Endothelial cell of umbilical vein (primary cell): ENCODE data around the gene OSGIN1. TPM values are rescaled to one million over a fixed set of nuclear protein-coding genes. Genes with fewer than 3 reads are reported as not detected.

Source experiments
- BruUV-seq: library from RNA; stranded (reverse); fragments of 400-500 nt; replicated peaks from 2 replicates; lab custom pipeline; 2021; lab: Mats Ljungman, UMichigan
- CTCF ChIA-PET: fragments of 300-600, 350-600 bp; sonication (Branson Sonifier 250); formaldehyde crosslinking; loops from one replicate; lab custom pipeline; 2021; ENCODE audit warnings: antibody characterized with exemption, inconsistent platforms; lab: Charles Lee
- POLR2A ChIA-PET: fragments of 300-600, 350-600 bp; sonication (Branson Sonifier 250); formaldehyde crosslinking; loops from one replicate; lab custom pipeline; 2021; ENCODE audit warnings: antibody characterized with exemption, inconsistent platforms; lab: Charles Lee
- DNase-seq: peaks from one replicate; pipeline ENCODE4 v3.0.0-alpha.2; 2011; ENCODE audit warnings: low read depth, low spot score
- FAIRE-seq: peaks from 2 replicates; lab custom pipeline; 2011; peaks lifted over from hg19 to GRCh38; lab: Jason Lieb, UNC
- H2AFZ ChIP-seq: 2 replicates; pipeline ENCODE4 v1.6.0; 2012; ENCODE audit warnings: low read depth, low read length, control low read depth, inconsistent platforms
- H3K27ac ChIP-seq: 2 replicates; pipeline ENCODE4 v1.5.1; 2011; ENCODE audit warnings: low read depth, mild to moderate bottlenecking, control low read depth, low read length, moderate library complexity; ENCODE audit not compliant: insufficient read depth
- H3K27me3 ChIP-seq, 2 experiments: 2 replicates each; pipeline versions ENCODE4 v1.6.0 to v1.6.1; 2011; ENCODE audit warnings: low read length in 2 of 2, mixed read lengths in 1 of 2; ENCODE audit not compliant: control insufficient read depth in 2 of 2, insufficient read depth in 2 of 2
- H3K36me3 ChIP-seq, 2 experiments: 2 replicates in 1 of 2; 3 replicates in 1 of 2; pipeline ENCODE4 v1.5.1; 2011; ENCODE audit warnings: low read length in 2 of 2, mild to moderate bottlenecking in 1 of 2, moderate library complexity in 1 of 2; ENCODE audit not compliant: control insufficient read depth in 2 of 2, insufficient read depth in 2 of 2; ENCODE audit errors: extremely low read depth in 1 of 2
- H3K4me1 ChIP-seq: 3 replicates; pipeline ENCODE4 v1.5.1; 2011; ENCODE audit warnings: mild to moderate bottlenecking, low read length; ENCODE audit not compliant: control insufficient read depth, insufficient read depth; ENCODE audit errors: extremely low read depth
- H3K4me2 ChIP-seq: 2 replicates; pipeline ENCODE4 v1.6.1; 2011; ENCODE audit warnings: low read length, control low read depth, mixed read lengths; ENCODE audit not compliant: insufficient read depth
- H3K4me3 ChIP-seq, 3 experiments: fragments of 200-600 bp in 1 of 3; sonication (generic), shearing (Covaris generic) in 1 of 3; replicated peaks in 1 of 3; 2 replicates each; pipeline ENCODE4 v1.5.1; 2011 to 2016; ENCODE audit warnings: control low read depth in 3 of 3, low read length in 3 of 3, mild to moderate bottlenecking in 2 of 3, inconsistent platforms in 1 of 3, low read depth in 1 of 3, moderate library complexity in 1 of 3; ENCODE audit not compliant: insufficient read depth in 1 of 3
- H3K79me2 ChIP-seq: 2 replicates; pipeline ENCODE4 v1.6.0; 2012; ENCODE audit warnings: low read length, inconsistent platforms; ENCODE audit not compliant: control insufficient read depth, insufficient read depth
- H3K9ac ChIP-seq: replicated peaks from 2 replicates; pipeline ENCODE3; 2011; ENCODE audit warnings: low read length, control low read depth; ENCODE audit not compliant: insufficient read depth; ENCODE audit errors: extremely low read depth
- H3K9me1 ChIP-seq: replicated peaks from 3 replicates; pipeline ENCODE4 v1.6.0; 2011; ENCODE audit warnings: mild to moderate bottlenecking, low read length; ENCODE audit not compliant: control insufficient read depth, insufficient read depth; ENCODE audit errors: extremely low read depth
- H3K9me3 ChIP-seq: replicated peaks from 2 replicates; pipeline ENCODE4 v1.5.1; 2012; ENCODE audit warnings: low read length, inconsistent platforms; ENCODE audit not compliant: control insufficient read depth, insufficient read depth
- H4K20me1 ChIP-seq: replicated peaks from 2 replicates; pipeline ENCODE3; 2011; ENCODE audit warnings: mild to moderate bottlenecking, low read length; ENCODE audit not compliant: control insufficient read depth, insufficient read depth; ENCODE audit errors: extremely low read depth
- EZH2 ChIP-seq: IDR thresholded peaks from 2 replicates; pipeline ENCODE4 v1.6.1; 2012; ENCODE audit warnings: borderline replicate concordance, low read depth, mild to moderate bottlenecking, moderate library complexity, low read length, inconsistent platforms; ENCODE audit not compliant: severe bottlenecking
- FOS ChIP-seq: IDR thresholded peaks from 2 replicates; pipeline ENCODE4 v1.6.1; 2011; ENCODE audit warnings: mild to moderate bottlenecking, low read length, moderate library complexity, borderline replicate concordance; ENCODE audit not compliant: insufficient read depth
- GATA2 ChIP-seq: IDR thresholded peaks from 2 replicates; pipeline ENCODE4 v1.7.0; 2011; ENCODE audit warnings: low read depth, mild to moderate bottlenecking, moderate library complexity, mixed read lengths, low read length; ENCODE audit not compliant: insufficient read length, insufficient read depth
- JUN ChIP-seq: IDR thresholded peaks from 2 replicates; pipeline ENCODE4 v1.6.1; 2011; ENCODE audit warnings: borderline replicate concordance, low read depth; ENCODE audit not compliant: insufficient read length, insufficient read depth
- MYC ChIP-seq: IDR thresholded peaks from one replicate; pipeline ENCODE4 v1.6.1; 2011; ENCODE audit warnings: mild to moderate bottlenecking, low read depth, low read length
- POLR2A ChIP-seq: IDR thresholded peaks from 2 replicates; pipeline ENCODE4 v1.6.1; 2012; ENCODE audit warnings: low read depth, mild to moderate bottlenecking, control low read depth, low read length
- POLR2AphosphoS5 ChIP-seq: IDR thresholded peaks from 2 replicates; pipeline ENCODE4 v1.6.1; 2012; ENCODE audit warnings: low read depth, mild to moderate bottlenecking, control low read depth, low read length, moderate library complexity; ENCODE audit not compliant: insufficient read depth
- dilution Hi-C: fragments of 300-500 bp; cut with MboI; formaldehyde crosslinking; loops from one replicate; pipeline ENCODE4 v1.15.0; 2019; ENCODE audit warnings: low sequenced_read_pairs; ENCODE audit not compliant: extremely low pct_ligation_motif_present
- intact Hi-C: fragments of 100-400 bp; cut with micrococcal nuclease; formaldehyde crosslinking; loops from one replicate; pipeline ENCODE4 v1.10.0; 2022
- polyA plus RNA-seq, 4 experiments: library from polyadenylated mRNA; depleted of rRNA in 3 of 4; stranded (reverse) in 3 of 4; unstranded in 1 of 4; fragments of >200 nt; gene quantifications; 2 replicates each; pipeline versions ENCODE4 v1.2.1 to v1.2.3, GENCODE V29; 2011 to 2012; ENCODE audit warnings: missing spikeins in 1 of 4
- total RNA-seq: library from RNA; stranded (reverse); gene quantifications from 2 replicates; pipeline ENCODE4 v1.2.3, GENCODE V29; 2021
- TF ChIP-seq, protein P1 (sequence below): IDR thresholded peaks from 2 replicates; pipeline ENCODE4 v1.6.1; 2011; ENCODE audit not compliant: insufficient read depth, insufficient read length
- TF ChIP-seq, protein P2 (sequence below), 2 donors: IDR thresholded peaks; 1 replicate in 1 of 2; 2 replicates in 1 of 2; pipeline ENCODE4 v1.5.1; 2011; ENCODE audit warnings: low read length in 2 of 2, mild to moderate bottlenecking in 2 of 2, moderate library complexity in 2 of 2, control low read depth in 1 of 2, inconsistent platforms in 1 of 2, low read depth in 1 of 2; ENCODE audit not compliant: insufficient read depth in 1 of 2; ENCODE audit errors: extremely low read depth in 1 of 2

The OSGIN1 gene
- total and polyA plus RNA-seq, 2 donors (not counting 3 experiments of a cell fraction or from before 2014, with no cell fraction given) = 9.2 to 11.0 TPM

DNA sequence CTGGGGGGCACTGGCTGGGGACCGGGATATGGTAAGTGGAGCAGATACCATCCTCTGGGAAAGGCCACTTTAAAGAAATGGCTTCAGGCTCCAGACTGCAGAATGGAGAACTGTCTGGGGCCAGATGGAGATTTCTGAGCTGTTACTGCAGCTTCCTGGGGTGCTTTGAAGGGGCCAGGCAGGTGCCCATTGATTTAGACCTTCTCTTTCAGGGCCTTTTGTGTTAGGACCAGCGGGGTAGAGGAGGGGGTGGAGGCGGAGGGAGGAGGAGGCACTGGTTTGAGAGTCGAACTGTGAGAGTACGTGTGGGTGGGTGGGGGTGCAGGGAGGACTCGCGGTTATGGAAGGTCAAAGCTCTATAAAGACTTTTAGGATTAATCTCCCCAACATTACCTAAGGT is 26.4 kb downstream of the OSGIN1 start:
- Histone ChIP-seq H3K9me3 (no peaks in the 10 kb centered on the region), H3K27ac (no peak overlapping the region), H3K27me3 (no peaks in the 10 kb centered on the region), H3K9ac (no peak overlapping the region), H3K36me3 (no peaks in the 10 kb centered on the region), H3K4me3 (no peak overlapping the region), H3K4me1 (no peaks in the 10 kb centered on the region), H3K4me2 (no peak overlapping the region), H3K79me2 (no peaks in the 10 kb centered on the region), H2AFZ (no peak overlapping the region), H4K20me1 (no peaks in the 10 kb centered on the region), H3K9me1 (no peaks in the 10 kb centered on the region)
- dilution Hi-C loops = no loop called here
- intact Hi-C loops = no loop called here
- DNase-seq = no peak
- FAIRE-seq = no peak
- no TSS peak for BruUV-seq
- CTCF ChIA-PET = interaction anchor here (1.2 to 1.3 kb wide), 2 partner anchors 53 to 207 kb away, joined by 3 read pairs; partner anchors contain the start of gene TAF1C
- POLR2A ChIA-PET = no interaction called here
- TF ChIP-seq JUN = no peak
- TF ChIP-seq POLR2AphosphoS5 = no peak
- TF ChIP-seq FOS = no peak
- no peak for TF ChIP-seq POLR2A
- TF ChIP-seq, protein P1, sequence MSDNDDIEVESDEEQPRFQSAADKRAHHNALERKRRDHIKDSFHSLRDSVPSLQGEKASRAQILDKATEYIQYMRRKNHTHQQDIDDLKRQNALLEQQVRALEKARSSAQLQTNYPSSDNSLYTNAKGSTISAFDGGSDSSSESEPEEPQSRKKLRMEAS = no peak
- TF ChIP-seq, protein P2, sequence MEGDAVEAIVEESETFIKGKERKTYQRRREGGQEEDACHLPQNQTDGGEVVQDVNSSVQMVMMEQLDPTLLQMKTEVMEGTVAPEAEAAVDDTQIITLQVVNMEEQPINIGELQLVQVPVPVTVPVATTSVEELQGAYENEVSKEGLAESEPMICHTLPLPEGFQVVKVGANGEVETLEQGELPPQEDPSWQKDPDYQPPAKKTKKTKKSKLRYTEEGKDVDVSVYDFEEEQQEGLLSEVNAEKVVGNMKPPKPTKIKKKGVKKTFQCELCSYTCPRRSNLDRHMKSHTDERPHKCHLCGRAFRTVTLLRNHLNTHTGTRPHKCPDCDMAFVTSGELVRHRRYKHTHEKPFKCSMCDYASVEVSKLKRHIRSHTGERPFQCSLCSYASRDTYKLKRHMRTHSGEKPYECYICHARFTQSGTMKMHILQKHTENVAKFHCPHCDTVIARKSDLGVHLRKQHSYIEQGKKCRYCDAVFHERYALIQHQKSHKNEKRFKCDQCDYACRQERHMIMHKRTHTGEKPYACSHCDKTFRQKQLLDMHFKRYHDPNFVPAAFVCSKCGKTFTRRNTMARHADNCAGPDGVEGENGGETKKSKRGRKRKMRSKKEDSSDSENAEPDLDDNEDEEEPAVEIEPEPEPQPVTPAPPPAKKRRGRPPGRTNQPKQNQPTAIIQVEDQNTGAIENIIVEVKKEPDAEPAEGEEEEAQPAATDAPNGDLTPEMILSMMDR (IDR thresholded peaks at IDR 0.05; ENCODE audit: extremely low read depth in 1 of 2, insufficient read depth in 1 of 2, low read depth in 1 of 2, low read length in 2 of 2) = no peak
- TF ChIP-seq EZH2 = no peak
- no peak for TF ChIP-seq MYC
- no peak for TF ChIP-seq GATA2
